GM23248 (cell line): Measurements from ENCODE around the gene GSC2.

Experiments used
- EZH2 ChIP-seq: fragments of 200-600 bp; sonication (generic); IDR thresholded peaks from 2 replicates; pipeline ENCODE4 v1.6.1; 2018; ENCODE audit warnings: antibody characterized with exemption, mild to moderate bottlenecking; ENCODE audit not compliant: insufficient read depth, poor library complexity, severe bottlenecking
- EZH2phosphoT487 ChIP-seq: fragments of 200-600 bp; sonication (generic); IDR thresholded peaks from 2 replicates; pipeline ENCODE4 v1.6.1; 2018; ENCODE audit warnings: antibody characterized with exemption, moderate library complexity, mild to moderate bottlenecking, low read depth; ENCODE audit not compliant: insufficient read depth

- TF ChIP-seq EZH2phosphoT487 (no peak), EZH2 (no peak)
These were observed 11.1 kb downstream of the GSC2 start for GRCh38 chr22:19139001-19139356.
